Right hindlimb (tissue), 1 donor: ENCODE measurements around the gene TECPR2.

ENCODE experiments used
- DNase-seq: peaks from one replicate; pipeline ENCODE4 v3.0.0-alpha.2; 2018

TECPR2 gene

GRCh38 chr14:102479107-102479506 is 116.4 kb downstream of the TECPR2 start:
- DNase-seq: no peak

GRCh38 chr14:102479777-102480176 is 117.0 kb downstream of the TECPR2 start:
- DNase-seq: no peak

GRCh38 chr14:102481371-102481770 is 118.6 kb downstream of the TECPR2 start:
- no peak for DNase-seq

- no peak for DNase-seq
Measured at GRCh38 chr14:102481791-102482238, 119.1 kb downstream of the TECPR2 start.

GRCh38 chr14:102484316-102484715 is 121.6 kb downstream of the TECPR2 start:
- DNase-seq: no peak

- no peak for DNase-seq
Measured at GRCh38 chr14:102485693-102486512, 123.2 kb downstream of the TECPR2 start.

GRCh38 chr14:102486513-102487203 is 123.9 kb downstream of the TECPR2 start:
- no peak for DNase-seq

- no peak for DNase-seq
Measured at GRCh38 chr14:102487204-102487577, 124.5 kb downstream of the TECPR2 start.

GRCh38 chr14:102490456-102490855 is 127.7 kb downstream of the TECPR2 start:
- DNase-seq: no peak

- DNase-seq: no peak
Measured at GRCh38 chr14:102491366-102491765, 128.6 kb downstream of the TECPR2 start.

GRCh38 chr14:102491786-102492530 is 129.2 kb downstream of the TECPR2 start:
- no peak for DNase-seq

GRCh38 chr14:102492531-102492910 is 129.8 kb downstream of the TECPR2 start:
- DNase-seq: no peak

GRCh38 chr14:102493096-102493495 is 130.4 kb downstream of the TECPR2 start:
- no peak for DNase-seq

GRCh38 chr14:102493585-102493984 is 130.8 kb downstream of the TECPR2 start:
- no peak for DNase-seq

GRCh38 chr14:102495491-102496330 is 133.0 kb downstream of the TECPR2 start:
- DNase-seq: no peak

- DNase-seq: no peak
Measured at GRCh38 chr14:102496331-102496691, 133.6 kb downstream of the TECPR2 start.

- no peak for DNase-seq
Measured at GRCh38 chr14:102496958-102497744, 134.4 kb downstream of the TECPR2 start.

- DNase-seq: no peak
Measured at GRCh38 chr14:102497998-102498677, 135.4 kb downstream of the TECPR2 start.

- DNase-seq: no peak
Measured at GRCh38 chr14:102498678-102499265, 136.0 kb downstream of the TECPR2 start.

- DNase-seq: no peak
Measured at GRCh38 chr14:102499401-102500157, 136.8 kb downstream of the TECPR2 start.
